LHCN-M2 (cell line): ENCODE measurements around the gene TRABD2B. TPM values are rescaled to one million over a fixed set of nuclear protein-coding genes. Genes with fewer than 3 reads are reported as not detected.

Source experiments
- DNase-seq: peaks from one replicate; pipeline ENCODE4 v3.0.0-alpha.2; 2012; ENCODE audit warnings: low read depth
- total RNA-seq: library from RNA; depleted of rRNA; stranded (reverse); fragments of >200 nt; gene quantifications from 2 replicates; pipeline ENCODE4 v1.2.3, GENCODE V29; 2014

The TRABD2B gene
- total RNA-seq, 1 experiment from 2014 or later = not detected

GRCh38 chr1:48022306-48022705 lies 25.1 kb upstream of the TRABD2B start:
- no peak for DNase-seq

- no peak for DNase-seq
These were observed 24.6 kb upstream of the TRABD2B start for GRCh38 chr1:48021792-48022191.

GRCh38 chr1:48019714-48020315 lies 22.6 kb upstream of the TRABD2B start:
- DNase-seq = no peak

GRCh38 chr1:48018799-48019198 lies 21.6 kb upstream of the TRABD2B start:
- DNase-seq = no peak

GRCh38 chr1:48017716-48018115 lies 20.5 kb upstream of the TRABD2B start:
- no peak for DNase-seq

GRCh38 chr1:48016515-48016914 lies 19.3 kb upstream of the TRABD2B start:
- DNase-seq = no peak

- DNase-seq = no peak
These were observed 16.1 kb upstream of the TRABD2B start for GRCh38 chr1:48013270-48013669.

- DNase-seq = no peak
These were observed 9.9 kb upstream of the TRABD2B start for GRCh38 chr1:48007047-48007446.

- DNase-seq = no peak
These were observed 9.1 kb upstream of the TRABD2B start for GRCh38 chr1:48006264-48006663.

- DNase-seq = no peak
These were observed 8.3 kb upstream of the TRABD2B start for GRCh38 chr1:48005253-48006117.

GRCh38 chr1:48003741-48004531 lies 6.8 kb upstream of the TRABD2B start:
- peak; percentile 6 for DNase-seq

- DNase-seq = no peak
These were observed 5.0 kb upstream of the TRABD2B start for GRCh38 chr1:48002142-48002541.

GRCh38 chr1:48001696-48002095 lies 4.5 kb upstream of the TRABD2B start:
- no peak for DNase-seq

- no peak for DNase-seq
These were observed 3.7 kb upstream of the TRABD2B start for GRCh38 chr1:48000883-48001282.

GRCh38 chr1:47999097-47999496 lies 1.9 kb upstream of the TRABD2B start:
- no peak for DNase-seq

- no peak for DNase-seq
These were observed 1.3 kb upstream of the TRABD2B start for GRCh38 chr1:47998396-47998990.

- DNase-seq = no peak
These were observed 569 bp downstream of the TRABD2B start for GRCh38 chr1:47996406-47997226.

GRCh38 chr1:47996060-47996405 lies 1.2 kb downstream of the TRABD2B start:
- no peak for DNase-seq

- DNase-seq = no peak
These were observed 1.7 kb downstream of the TRABD2B start for GRCh38 chr1:47995306-47996050.

- DNase-seq = no peak
These were observed 3.1 kb downstream of the TRABD2B start for GRCh38 chr1:47993881-47994625.
